Measurements from ENCODE around the gene ZNF32. TPM values are rescaled to one million over a fixed set of nuclear protein-coding genes. Genes with fewer than 3 reads are reported as not detected.

Gene ZNF32
- total RNA-seq, 1 experiment from 2014 or later: 13.0 TPM

GRCh38 chr10:43628956-43629355 is 19.7 kb downstream of the ZNF32 start:
- intact Hi-C loops (cut with micrococcal nuclease): no loop called here
- Mint-ChIP-seq H3K27ac (ENCODE audit: low read depth, unreplicated experiment) (no peak overlapping the region), H3K4me3 (ENCODE audit: unreplicated experiment) (no peak overlapping the region), H3K27me3 (ENCODE audit: insufficient read depth, unreplicated experiment) (no peaks in the 10 kb centered on the region), H3K9me3 (ENCODE audit: unreplicated experiment) (peaks cover 13% of the 10 kb centered on the region), H3K36me3 (ENCODE audit: insufficient read depth, unreplicated experiment) (no peaks in the 10 kb centered on the region), H3K4me1 (ENCODE audit: insufficient read depth, unreplicated experiment) (no peaks in the 10 kb centered on the region)
- no peak for TF ChIP-seq CTCF (IDR thresholded peaks at IDR 0.05; ENCODE audit: unreplicated experiment)
- POLR2A ChIA-PET: no interaction called here
- DNase-seq (ENCODE audit: unreplicated experiment): no peak
- BruUV-seq (replicated peaks): no TSS peak
- CTCF ChIA-PET: no interaction called here

GRCh38 chr10:43627942-43628341 is 20.7 kb downstream of the ZNF32 start:
- Mint-ChIP-seq H3K4me3 (ENCODE audit: unreplicated experiment) (no peak overlapping the region), H3K27me3 (ENCODE audit: insufficient read depth, unreplicated experiment) (no peaks in the 10 kb centered on the region), H3K4me1 (ENCODE audit: insufficient read depth, unreplicated experiment) (peaks cover 9% of the 10 kb centered on the region), H3K9me3 (ENCODE audit: unreplicated experiment) (peaks cover 7% of the 10 kb centered on the region), H3K27ac (ENCODE audit: low read depth, unreplicated experiment) (no peak overlapping the region), H3K36me3 (ENCODE audit: insufficient read depth, unreplicated experiment) (no peaks in the 10 kb centered on the region)
- no peak for TF ChIP-seq CTCF (IDR thresholded peaks at IDR 0.05; ENCODE audit: unreplicated experiment)
- BruUV-seq (replicated peaks): no TSS peak
- no peak for DNase-seq (ENCODE audit: unreplicated experiment)
- ChIA-PET POLR2A (interaction anchor here (0.6 kb wide), 1 partner anchor 233 kb away, joined by 3 read pairs; no protein-coding TSS in a partner anchor), CTCF (interaction anchor here (0.6 kb wide), 1 partner anchor 1182 kb away, joined by 3 read pairs; no protein-coding TSS in a partner anchor)
- intact Hi-C loops (cut with micrococcal nuclease): no loop called here

GRCh38 chr10:43623351-43623750 is 25.3 kb downstream of the ZNF32 start:
- peaks cover 11% of the 10 kb centered on the region for H3K9me3 Mint-ChIP-seq (ENCODE audit: unreplicated experiment)
- H3K4me1 Mint-ChIP-seq (ENCODE audit: insufficient read depth, unreplicated experiment): peaks cover 10% of the 10 kb centered on the region
- POLR2A ChIA-PET: interaction anchor here (1.2 kb wide), 1 partner anchor 16 kb away, joined by 3 read pairs; no protein-coding TSS in a partner anchor
- H3K27me3 Mint-ChIP-seq (ENCODE audit: insufficient read depth, unreplicated experiment): no peaks in the 10 kb centered on the region
- BruUV-seq (replicated peaks): no TSS peak
- intact Hi-C loops (cut with micrococcal nuclease): no loop called here
- TF ChIP-seq CTCF (IDR thresholded peaks at IDR 0.05; ENCODE audit: unreplicated experiment): no peak
- H3K4me3 Mint-ChIP-seq (ENCODE audit: unreplicated experiment): no peak overlapping the region
- no peak for DNase-seq (ENCODE audit: unreplicated experiment)
- CTCF ChIA-PET: interaction anchor here (0.6 kb wide), 1 partner anchor 24 kb away, joined by 4 read pairs; no protein-coding TSS in a partner anchor
- no peaks in the 10 kb centered on the region for H3K36me3 Mint-ChIP-seq (ENCODE audit: insufficient read depth, unreplicated experiment)
- H3K27ac Mint-ChIP-seq (ENCODE audit: low read depth, unreplicated experiment): no peak overlapping the region

- H3K4me3 Mint-ChIP-seq (ENCODE audit: unreplicated experiment): no peak overlapping the region
- no peaks in the 10 kb centered on the region for H3K27me3 Mint-ChIP-seq (ENCODE audit: insufficient read depth, unreplicated experiment)
- ChIA-PET POLR2A (no interaction called here), CTCF (no interaction called here)
- H3K4me1 Mint-ChIP-seq (ENCODE audit: insufficient read depth, unreplicated experiment): peaks cover 10% of the 10 kb centered on the region
- DNase-seq (ENCODE audit: unreplicated experiment): no peak
- H3K36me3 Mint-ChIP-seq (ENCODE audit: insufficient read depth, unreplicated experiment): no peaks in the 10 kb centered on the region
- intact Hi-C loops (cut with micrococcal nuclease): no loop called here
- H3K9me3 Mint-ChIP-seq (ENCODE audit: unreplicated experiment): peaks cover 11% of the 10 kb centered on the region
- BruUV-seq (replicated peaks): no TSS peak
- no peak for TF ChIP-seq CTCF (IDR thresholded peaks at IDR 0.05; ENCODE audit: unreplicated experiment)
- H3K27ac Mint-ChIP-seq (ENCODE audit: low read depth, unreplicated experiment): no peak overlapping the region
These were observed 26.6 kb downstream of the ZNF32 start for GRCh38 chr10:43622038-43622437.

Measured in MCF 10A (cell line).